SK-N-SH (cell line): Measurements from ENCODE around the gene FADD. TPM values are rescaled to one million over a fixed set of nuclear protein-coding genes. Genes with fewer than 3 reads are reported as not detected.

Source experiments
- CTCF ChIA-PET: fragments of 300-600, 350-600 bp; formaldehyde crosslinking; extraction: SDS; loops from one replicate; lab custom pipeline; 2021; lab: Yijun Ruan, JAX
- POLR2A ChIA-PET: fragments of 350-600 bp; sonication (Branson Sonifier 250); formaldehyde crosslinking; extraction: SDS; loops from one replicate; lab custom pipeline; 2020; ENCODE audit warnings: antibody characterized with exemption, inconsistent platforms; lab: Yijun Ruan, JAX
- DNase-seq: peaks from one replicate; pipeline ENCODE4 v3.0.0; 2012
- H2AFZ ChIP-seq: fragments of 200-600 bp; sonication (generic); 2 replicates; pipeline ENCODE4 v1.8.1; 2016; ENCODE audit warnings: antibody characterized with exemption, mild to moderate bottlenecking, low read depth
- H3F3A ChIP-seq: fragments of 200-600 bp; sonication (generic); replicated peaks from 2 replicates; pipeline ENCODE3; 2016; ENCODE audit warnings: antibody characterized with exemption, mild to moderate bottlenecking; ENCODE audit not compliant: insufficient read depth
- H3K27ac ChIP-seq, 2 experiments: fragments of 200-500 bp in 1 of 2; fragments of 200-600 bp in 1 of 2; sonication (Bioruptor generic) in 1 of 2; sonication (generic), shearing (Covaris generic) in 1 of 2; 2 replicates each; pipeline versions ENCODE4 v1.5.1 to v1.6.1; 2014 to 2016; ENCODE audit warnings: low read depth in 2 of 2, inconsistent platforms in 1 of 2, low read length in 1 of 2, mild to moderate bottlenecking in 1 of 2, mixed read lengths in 1 of 2
- H3K27me3 ChIP-seq: fragments of 200-600 bp; sonication (generic), shearing (Covaris generic); 2 replicates; pipeline ENCODE4 v1.6.1; 2016; ENCODE audit warnings: mixed run types; ENCODE audit not compliant: insufficient read depth
- H3K36me3 ChIP-seq, 2 experiments: fragments of 200-500 bp in 1 of 2; fragments of 200-600 bp in 1 of 2; sonication (Bioruptor generic) in 1 of 2; sonication (generic) in 1 of 2; replicated peaks in 1 of 2; 2 replicates each; pipeline versions ENCODE3 to v1.5.1; 2014 to 2016; ENCODE audit warnings: low read length in 1 of 2, mild to moderate bottlenecking in 1 of 2; ENCODE audit not compliant: insufficient read depth in 2 of 2, control insufficient read depth in 1 of 2
- H3K4me1 ChIP-seq, 2 experiments: fragments of 200-500 bp in 1 of 2; fragments of 200-600 bp in 1 of 2; sonication (Bioruptor generic) in 1 of 2; sonication (generic), shearing (Covaris generic) in 1 of 2; 2 replicates each; pipeline versions ENCODE4 v1.5.1 to v1.6.1; 2014 to 2016; ENCODE audit warnings: low read depth in 1 of 2, low read length in 1 of 2, mixed run types in 1 of 2; ENCODE audit not compliant: insufficient read depth in 2 of 2, control insufficient read depth in 1 of 2
- H3K4me2 ChIP-seq: fragments of 200-600 bp; sonication (generic), shearing (Covaris generic); 2 replicates; pipeline ENCODE4 v1.6.1; 2017; ENCODE audit warnings: mixed run types
- H3K4me3 ChIP-seq, 2 experiments: fragments of 200-500 bp in 1 of 2; fragments of 200-600 bp in 1 of 2; sonication (Bioruptor generic) in 1 of 2; sonication (generic), shearing (Covaris generic) in 1 of 2; 2 replicates each; pipeline versions ENCODE4 v1.5.1 to v1.8.1; 2014 to 2016; ENCODE audit warnings: low read depth in 2 of 2, inconsistent platforms in 1 of 2, low read length in 1 of 2, mild to moderate bottlenecking in 1 of 2, mixed read lengths in 1 of 2, moderate library complexity in 1 of 2
- H3K79me2 ChIP-seq: fragments of 200-600 bp; sonication (generic); 2 replicates; pipeline ENCODE4 v1.8.1; 2017; ENCODE audit warnings: mild to moderate bottlenecking; ENCODE audit not compliant: insufficient read depth
- H3K9ac ChIP-seq: fragments of 200-600 bp; sonication (generic); 2 replicates; pipeline ENCODE4 v1.6.1; 2017; ENCODE audit warnings: mixed run types
- H3K9me2 ChIP-seq: fragments of 200-600 bp; sonication (generic); 2 replicates; pipeline ENCODE4 v1.6.1; 2017; ENCODE audit warnings: mixed run types
- H3K9me3 ChIP-seq: fragments of 200-600 bp; sonication (generic); 2 replicates; pipeline ENCODE4 v1.6.1; 2017; ENCODE audit warnings: mixed run types, mild to moderate bottlenecking, moderate library complexity
- H4K20me1 ChIP-seq: fragments of 200-600 bp; sonication (generic); 2 replicates; pipeline ENCODE4 v1.6.1; 2017; ENCODE audit warnings: mild to moderate bottlenecking, mixed run types; ENCODE audit not compliant: insufficient read depth
- CHD2 ChIP-seq: fragments of 150-350 bp; IDR thresholded peaks from 2 replicates; pipeline ENCODE4 v1.6.1; 2018; ENCODE audit warnings: low read length; ENCODE audit not compliant: partially characterized antibody
- ELF1 ChIP-seq: IDR thresholded peaks from 2 replicates; pipeline ENCODE4 v1.4.0; 2012
- EP300 ChIP-seq, 2 experiments: IDR thresholded peaks; 2 replicates each; pipeline versions ENCODE4 v1.4.0 to v1.6.1; 2012; ENCODE audit warnings: borderline replicate concordance in 1 of 2, low read depth in 1 of 2, low read length in 1 of 2
- EZH2phosphoT487 ChIP-seq: fragments of 200-600 bp; sonication (generic); IDR thresholded peaks from 2 replicates; pipeline ENCODE4 v1.6.1; 2017; ENCODE audit warnings: low read depth, mixed run types, mild to moderate bottlenecking, antibody characterized with exemption, moderate library complexity, borderline replicate concordance
- FOXM1 ChIP-seq: IDR thresholded peaks from 2 replicates; pipeline ENCODE4 v1.4.0; 2012; ENCODE audit warnings: low read depth, mild to moderate bottlenecking
- GABPA ChIP-seq: IDR thresholded peaks from 2 replicates; pipeline ENCODE4 v1.4.0; 2012; ENCODE audit warnings: low read depth, mild to moderate bottlenecking
- IRF3 ChIP-seq: fragments of 150-350 bp; IDR thresholded peaks from 2 replicates; pipeline ENCODE4 v1.6.1; 2016; ENCODE audit warnings: mild to moderate bottlenecking, low read depth, low read length
- JUND ChIP-seq: IDR thresholded peaks from 2 replicates; pipeline ENCODE4 v1.4.0; 2012
- MEF2A ChIP-seq: IDR thresholded peaks from 2 replicates; pipeline ENCODE4 v1.4.0; 2012; ENCODE audit warnings: low read depth, borderline replicate concordance
- MXI1 ChIP-seq: IDR thresholded peaks from 2 replicates; pipeline ENCODE4 v1.6.1; 2012; ENCODE audit warnings: mild to moderate bottlenecking, low read depth, low read length, improper control_type of control experiment
- NFIC ChIP-seq: IDR thresholded peaks from 2 replicates; pipeline ENCODE4 v1.4.0; 2012; ENCODE audit warnings: borderline replicate concordance
- PBX3 ChIP-seq: IDR thresholded peaks from 2 replicates; pipeline ENCODE4; 2012
- RAD21 ChIP-seq: IDR thresholded peaks from 2 replicates; pipeline ENCODE4 v1.6.1; 2012; ENCODE audit warnings: mild to moderate bottlenecking, low read length
- RCOR1 ChIP-seq: fragments of 150-350 bp; IDR thresholded peaks from 2 replicates; pipeline ENCODE4 v1.6.1; 2017; ENCODE audit warnings: antibody characterized with exemption, low read length
- REST ChIP-seq: IDR thresholded peaks from 2 replicates; pipeline ENCODE4 v1.6.1; 2012; ENCODE audit warnings: mild to moderate bottlenecking, low read depth, low read length, moderate library complexity
- RXRA ChIP-seq: IDR thresholded peaks from 2 replicates; pipeline ENCODE4 v1.4.0; 2012; ENCODE audit warnings: low read depth, mild to moderate bottlenecking, borderline replicate concordance
- SIN3A ChIP-seq: IDR thresholded peaks from 2 replicates; pipeline ENCODE4 v1.6.1; 2012; ENCODE audit warnings: low read depth, mild to moderate bottlenecking, low read length, moderate library complexity, borderline replicate concordance
- SMC3 ChIP-seq: IDR thresholded peaks from 2 replicates; pipeline ENCODE4 v1.6.1; 2012; ENCODE audit warnings: low read depth, low read length, improper control_type of control experiment
- TAF1 ChIP-seq: IDR thresholded peaks from 2 replicates; pipeline ENCODE4 v1.6.1; 2012; ENCODE audit warnings: low read depth, mild to moderate bottlenecking, low read length, moderate library complexity, borderline replicate concordance
- TEAD4 ChIP-seq: IDR thresholded peaks from 2 replicates; pipeline ENCODE4 v1.4.0; 2012; ENCODE audit warnings: mild to moderate bottlenecking, borderline replicate concordance; ENCODE audit not compliant: insufficient read depth
- ZBTB33 ChIP-seq: IDR thresholded peaks from 2 replicates; pipeline ENCODE4 v1.4.0; 2012; ENCODE audit warnings: low read depth, borderline replicate concordance
- WGBS: methylation state at CpG from one replicate; pipeline ENCODE4 v1.1.6; 2017; ENCODE audit warnings: low lambda C conversion rate; 5-methylcytosine and 5-hydroxymethylcytosine counted together
- polyA plus RNA-seq, 3 experiments: library from polyadenylated mRNA; depleted of rRNA; stranded (reverse); fragments of >200 nt; gene quantifications; 2 replicates each; pipeline ENCODE4 v1.2.3, GENCODE V29; 2012

FADD gene
- polyA plus RNA-seq, 1 of the 3 experiments (the other 2 are of a cell fraction): 23.8 TPM

GRCh38 chr11:70173018-70173417, 30.1 kb upstream of the FADD start:
- Histone ChIP-seq H2AFZ (no peak overlapping the region), H3K9ac (no peak overlapping the region), H3K9me2 (no peaks in the 10 kb centered on the region), H4K20me1 (no peaks in the 10 kb centered on the region), H3K4me3 (no peak overlapping the region), H3F3A (no peaks in the 10 kb centered on the region), H3K36me3 (no peaks in the 10 kb centered on the region), H3K9me3 (no peaks in the 10 kb centered on the region), H3K4me1 (no peaks in the 10 kb centered on the region; a peak in 1 of 4 replicates), H3K27ac (no peak overlapping the region), H3K79me2 (no peaks in the 10 kb centered on the region), H3K4me2 (no peak overlapping the region), H3K27me3 (no peaks in the 10 kb centered on the region)
- TF ChIP-seq RXRA: no peak
- no peak for TF ChIP-seq SIN3A
- no peak for TF ChIP-seq SMC3
- TF ChIP-seq EZH2phosphoT487: no peak
- TF ChIP-seq FOXM1: no peak
- no peak for TF ChIP-seq JUND
- TF ChIP-seq TAF1: no peak
- DNase-seq: no peak
- 54% methylated on average over 4 of the region's 4 CpGs for WGBS
- ChIA-PET CTCF (interaction anchor here (0.7 to 1.8 kb wide), 6 partner anchors 10 to 1021 kb away, joined by 3 to 4 read pairs (median 3); no protein-coding TSS in a partner anchor), POLR2A (no interaction called here)

- WGBS: 55% methylated on average over 9 of the region's 17 CpGs
- no peak for DNase-seq
- no peak overlapping the region for H3K9ac ChIP-seq
- CTCF ChIA-PET: interaction anchor here (1.0 to 1.5 kb wide), 5 partner anchors 9 to 265 kb away, joined by 3 to 5 read pairs (median 3); no protein-coding TSS in a partner anchor
- no peaks in the 10 kb centered on the region for H3K9me2 ChIP-seq
- H3K4me3 ChIP-seq: no peak overlapping the region
- no peak overlapping the region for H3K4me2 ChIP-seq
- no peak overlapping the region for H3K27ac ChIP-seq
- no peaks in the 10 kb centered on the region for H3K79me2 ChIP-seq
- H3K4me1 ChIP-seq: no peaks in the 10 kb centered on the region
- no peaks in the 10 kb centered on the region; the same call in 1 of the 2 replicates for H3K27me3 ChIP-seq
- H3F3A ChIP-seq: no peaks in the 10 kb centered on the region
- no peaks in the 10 kb centered on the region for H3K9me3 ChIP-seq
- POLR2A ChIA-PET: no interaction called here
- H2AFZ ChIP-seq: no peak overlapping the region
- no peaks in the 10 kb centered on the region for H3K36me3 ChIP-seq
- H4K20me1 ChIP-seq: no peaks in the 10 kb centered on the region
- TF ChIP-seq IRF3: no peak
- no peak for TF ChIP-seq MEF2A
- no peak for TF ChIP-seq RAD21
- TF ChIP-seq PBX3: no peak
- no peak for TF ChIP-seq NFIC
- TF ChIP-seq TEAD4: no peak
- no peak for TF ChIP-seq ZBTB33
- TF ChIP-seq EP300 (IDR thresholded peaks at IDR 0.05; ENCODE audit: borderline replicate concordance in 1 of 2, low read depth in 1 of 2, low read length in 1 of 2): no peak
- no peak for TF ChIP-seq RCOR1
- TF ChIP-seq MXI1: no peak
- TF ChIP-seq ELF1: no peak
- no peak for TF ChIP-seq CHD2
- TF ChIP-seq GABPA: no peak
- TF ChIP-seq REST: no peak
- TF ChIP-seq FOXM1: no peak
Observed at GRCh38 chr11:70174547-70175235, 28.4 kb upstream of the FADD start.
